K562 (cell line): ENCODE results near the gene SLC36A1. TPM values are rescaled to one million over a fixed set of nuclear protein-coding genes. Genes with fewer than 3 reads are reported as not detected.

Source experiments
- CEBPZ ChIP-seq: fragments of 150-350 bp; IDR thresholded peaks from 2 replicates; pipeline ENCODE4 v1.6.1; 2014; ENCODE audit warnings: low read depth, mild to moderate bottlenecking, low read length, borderline replicate concordance
- CREM ChIP-seq: IDR thresholded peaks from 2 replicates; pipeline ENCODE4 v1.6.1; 2014; ENCODE audit warnings: antibody characterized with exemption, low read depth
- DEAF1 ChIP-seq: fragments of 450-650 bp; formaldehyde crosslinking; IDR thresholded peaks from 2 replicates; pipeline ENCODE4 v1.4.0; 2020; ENCODE audit warnings: mild to moderate bottlenecking, moderate library complexity
- FOXJ3 ChIP-seq: sonication (generic); formaldehyde crosslinking; IDR thresholded peaks from 2 replicates; pipeline ENCODE4 v1.4.0; 2020; ENCODE audit warnings: mild to moderate bottlenecking, missing genetic modification reagents
- MAZ ChIP-seq, 2 experiments: fragments of 450-650 bp in 1 of 2; sonication (generic) in 1 of 2; formaldehyde crosslinking; IDR thresholded peaks in 1 of 2; conservative IDR thresholded peaks in 1 of 2; 2 replicates each; pipeline versions ENCODE4 v1.4.0 to v1.5.0; 2020; ENCODE audit warnings: mild to moderate bottlenecking in 1 of 2, missing genetic modification reagents in 1 of 2
- PTTG1 ChIP-seq: fragments of 450-650 bp; IDR thresholded peaks from 2 replicates; pipeline ENCODE4 v1.6.1; 2016; ENCODE audit warnings: low read depth, mild to moderate bottlenecking, missing genetic modification characterization, missing compliant biosample characterization
- SLC30A9 ChIP-seq: fragments of 250-450 bp; sonication (Bioruptor Pico); IDR thresholded peaks from 2 replicates; pipeline ENCODE4 v1.8.0; 2022; ENCODE audit warnings: mild to moderate bottlenecking, moderate library complexity
- USF1 ChIP-seq: sonication (generic); formaldehyde crosslinking; IDR thresholded peaks from 2 replicates; pipeline ENCODE4 v1.9.0; 2022; ENCODE audit warnings: mild to moderate bottlenecking, missing genetic modification reagents
- ZNF551 ChIP-seq: fragments of 250-450 bp; sonication (Bioruptor Pico); IDR thresholded peaks from 2 replicates; pipeline ENCODE4 v1.5.0; 2021; ENCODE audit warnings: mild to moderate bottlenecking, moderate library complexity
- ZNF592 ChIP-seq: fragments of 450-650 bp; IDR thresholded peaks from 2 replicates; pipeline ENCODE4 v1.6.1; 2017; ENCODE audit warnings: antibody characterized with exemption, mild to moderate bottlenecking
- ZNF778 ChIP-seq: fragments of 450-650 bp; formaldehyde crosslinking; IDR thresholded peaks from 2 replicates; pipeline ENCODE4 v1.4.0; 2020; ENCODE audit warnings: mild to moderate bottlenecking, moderate library complexity
- ZSCAN32 ChIP-seq: fragments of 450-650 bp; formaldehyde crosslinking; IDR thresholded peaks from 2 replicates; pipeline ENCODE4 v1.4.0; 2020; ENCODE audit warnings: mild to moderate bottlenecking, moderate library complexity
- polyA plus RNA-seq, 8 experiments: library from polyadenylated mRNA; depleted of rRNA in 4 of 8; stranded (reverse) in 5 of 8; unstranded in 3 of 8; fragments of >200 nt; fragmentation: Nextera tagmentation in 2 of 8; fragmentation: Illumina TruSeq in 1 of 8; extraction: Ambion mirVana in 2 of 8; extraction: Trizol in 1 of 8; gene quantifications; 2 replicates each; pipeline versions ENCODE4 v1.2.1 to v1.2.3, GENCODE V29; 2011 to 2014; ENCODE audit warnings: inconsistent platforms in 1 of 8, missing spikeins in 1 of 8
- total RNA-seq, 7 experiments: library from RNA; depleted of rRNA in 6 of 7; stranded (reverse); fragments of >200 nt in 6 of 7; fragmentation: Illumina TruSeq in 2 of 7; extraction: Trizol in 2 of 7; gene quantifications; 2 replicates each; pipeline versions ENCODE4 v1.2.1 to v1.2.3, GENCODE V29; 2011 to 2021; ENCODE audit warnings: low replicate concordance in 1 of 7

Gene SLC36A1
- total and polyA plus RNA-seq, 9 of the 15 experiments (the other 6 are each of a cell fraction or from before 2014, with no cell fraction given), result 1.6 to 8.4 (median 4.6) TPM

- TF ChIP-seq FOXJ3 (no peak), ZSCAN32 (no peak), ZNF778 (CRISPR knock-in tag) (no peak), CREM (no peak), DEAF1 (CRISPR knock-in tag) (no peak), CEBPZ (no peak), PTTG1 (tag) (no peak), MAZ (CRISPR knock-in tag; conservative IDR thresholded peaks at IDR 0.05 in 1 of 2, IDR thresholded peaks at IDR 0.05 in 1 of 2) (no peak), ZNF551 (CRISPR knock-in tag) (no peak), SLC30A9 (CRISPR knock-in tag) (no peak), ZNF592 (no peak), USF1 (no peak)
Measured at GRCh38 chr5:151434570-151435237, 12.7 kb upstream of the SLC36A1 start (continued).
